Measurements from ENCODE around the gene SH3RF3. TPM values are rescaled to one million over a fixed set of nuclear protein-coding genes. Genes with fewer than 3 reads are reported as not detected.
"Not testable (repeated sequence)": the region's sequence is repeated elsewhere in the genome, so short reads cannot be mapped to it uniquely, and the experiment has no call there.

The SH3RF3 gene
- total RNA-seq, 2 donors from 2014 or later: 1.3 to 2.5 TPM

DNA sequence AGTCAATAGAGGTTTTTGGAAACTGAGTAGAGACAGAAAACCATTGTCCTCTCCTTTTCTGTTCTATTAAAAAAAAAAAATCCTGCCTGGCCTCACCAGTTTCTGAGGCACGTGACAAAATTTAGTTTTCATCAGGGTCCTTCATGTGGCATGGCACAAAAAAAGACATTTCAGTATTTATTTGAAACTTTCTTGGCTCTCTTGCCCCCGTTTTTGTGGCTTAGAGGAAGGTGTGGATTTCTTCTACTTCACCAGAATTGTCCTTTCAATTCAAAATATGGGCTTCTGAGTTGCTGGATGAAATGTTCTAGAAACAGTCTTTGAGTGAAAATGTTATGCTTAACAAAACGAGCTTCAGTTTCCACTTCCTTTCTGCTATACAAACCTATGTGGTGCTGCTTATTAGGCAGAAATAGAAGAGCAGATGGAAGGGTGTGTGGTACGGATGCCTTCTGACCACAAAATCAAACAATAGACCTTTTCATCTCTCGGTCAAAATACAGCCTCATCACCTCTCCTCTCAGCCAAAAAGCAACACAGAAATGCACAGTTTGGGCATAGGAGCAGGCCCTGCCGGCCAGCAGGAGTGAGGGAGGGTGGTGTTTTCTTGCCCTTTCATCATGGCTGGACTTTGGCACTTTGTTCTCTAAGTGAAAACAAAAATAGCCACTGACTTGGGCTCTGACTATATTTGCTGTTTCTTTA lies 89.2 kb downstream of the SH3RF3 start:
- TF ChIP-seq, protein P1, sequence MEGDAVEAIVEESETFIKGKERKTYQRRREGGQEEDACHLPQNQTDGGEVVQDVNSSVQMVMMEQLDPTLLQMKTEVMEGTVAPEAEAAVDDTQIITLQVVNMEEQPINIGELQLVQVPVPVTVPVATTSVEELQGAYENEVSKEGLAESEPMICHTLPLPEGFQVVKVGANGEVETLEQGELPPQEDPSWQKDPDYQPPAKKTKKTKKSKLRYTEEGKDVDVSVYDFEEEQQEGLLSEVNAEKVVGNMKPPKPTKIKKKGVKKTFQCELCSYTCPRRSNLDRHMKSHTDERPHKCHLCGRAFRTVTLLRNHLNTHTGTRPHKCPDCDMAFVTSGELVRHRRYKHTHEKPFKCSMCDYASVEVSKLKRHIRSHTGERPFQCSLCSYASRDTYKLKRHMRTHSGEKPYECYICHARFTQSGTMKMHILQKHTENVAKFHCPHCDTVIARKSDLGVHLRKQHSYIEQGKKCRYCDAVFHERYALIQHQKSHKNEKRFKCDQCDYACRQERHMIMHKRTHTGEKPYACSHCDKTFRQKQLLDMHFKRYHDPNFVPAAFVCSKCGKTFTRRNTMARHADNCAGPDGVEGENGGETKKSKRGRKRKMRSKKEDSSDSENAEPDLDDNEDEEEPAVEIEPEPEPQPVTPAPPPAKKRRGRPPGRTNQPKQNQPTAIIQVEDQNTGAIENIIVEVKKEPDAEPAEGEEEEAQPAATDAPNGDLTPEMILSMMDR (IDR thresholded peaks at IDR 0.05): no peak
- intact Hi-C loops (cut with DNase I): no loop called here
- DNase-seq: no peak
- Histone ChIP-seq H3K9ac (ENCODE audit: low read depth in 2 of 2, low read length in 2 of 2) (no peak overlapping the region), H3K27ac (peak overlapping the region; percentile 77), H3K27me3 (no peaks in the 10 kb centered on the region), H3K9me3 (no peaks in the 10 kb centered on the region), H3K36me3 (no peaks in the 10 kb centered on the region), H3K4me1 (peaks cover 6% of the 10 kb centered on the region), H3K4me3 (no peak overlapping the region)

DNA sequence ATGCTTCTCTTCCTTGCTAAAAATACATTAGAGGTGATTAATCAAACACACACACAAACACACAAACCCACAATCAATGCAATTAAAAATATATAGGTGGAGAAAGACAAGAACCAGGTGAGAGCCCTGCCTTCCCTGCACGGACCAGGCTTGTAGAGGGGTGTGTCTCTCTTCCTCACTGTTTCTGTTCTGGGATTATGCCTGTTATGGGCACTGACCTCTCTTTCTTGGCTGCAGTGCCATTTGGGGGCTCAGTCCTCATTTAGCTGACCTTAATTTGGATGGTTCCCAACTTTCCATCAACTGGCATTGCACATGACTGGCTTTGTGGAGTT lies 89.8 kb downstream of the SH3RF3 start:
- TF ChIP-seq, protein P1 (IDR thresholded peaks at IDR 0.05): no peak
- no peaks in the 10 kb centered on the region for H3K9me3 ChIP-seq
- H3K4me1 ChIP-seq: peaks cover 6% of the 10 kb centered on the region
- no peaks in the 10 kb centered on the region for H3K27me3 ChIP-seq
- H3K4me3 ChIP-seq: no peak overlapping the region
- intact Hi-C loops (cut with DNase I): no loop called here
- no peak for DNase-seq
- H3K27ac ChIP-seq: peak overlapping the region; percentile 77
- H3K36me3 ChIP-seq: no peaks in the 10 kb centered on the region
- H3K9ac ChIP-seq (ENCODE audit: low read depth in 2 of 2, low read length in 2 of 2): no peak overlapping the region

DNA sequence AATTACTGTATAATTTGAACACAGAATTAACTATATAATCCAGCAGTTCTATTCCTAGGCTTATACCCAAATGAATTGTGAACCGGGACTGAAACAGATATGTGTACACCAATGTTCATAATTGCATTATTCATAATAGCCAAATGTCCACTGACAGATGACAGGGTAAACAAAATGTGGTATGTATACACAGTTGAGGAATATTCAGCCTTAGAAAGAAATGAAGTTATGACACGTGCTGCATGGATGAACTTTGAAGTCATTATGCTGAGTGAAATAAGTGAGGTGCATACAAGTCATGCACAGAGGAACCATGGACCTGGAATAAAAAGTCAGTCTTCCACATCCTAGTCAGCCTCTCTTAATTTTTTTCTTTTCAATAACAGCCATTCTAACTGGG lies 91.9 kb downstream of the SH3RF3 start:
- no peaks in the 10 kb centered on the region for H3K9me3 ChIP-seq
- DNase-seq: no peak
- H3K36me3 ChIP-seq: no peaks in the 10 kb centered on the region
- H3K27me3 ChIP-seq: no peaks in the 10 kb centered on the region
- no peak overlapping the region for H3K9ac ChIP-seq (ENCODE audit: low read depth in 2 of 2, low read length in 2 of 2)
- no peak overlapping the region for H3K27ac ChIP-seq
- H3K4me1 ChIP-seq: peaks cover 6% of the 10 kb centered on the region
- TF ChIP-seq, protein P1 (IDR thresholded peaks at IDR 0.05): no peak
- intact Hi-C loops (cut with DNase I): no loop called here
- H3K4me3 ChIP-seq: no peak overlapping the region

DNA sequence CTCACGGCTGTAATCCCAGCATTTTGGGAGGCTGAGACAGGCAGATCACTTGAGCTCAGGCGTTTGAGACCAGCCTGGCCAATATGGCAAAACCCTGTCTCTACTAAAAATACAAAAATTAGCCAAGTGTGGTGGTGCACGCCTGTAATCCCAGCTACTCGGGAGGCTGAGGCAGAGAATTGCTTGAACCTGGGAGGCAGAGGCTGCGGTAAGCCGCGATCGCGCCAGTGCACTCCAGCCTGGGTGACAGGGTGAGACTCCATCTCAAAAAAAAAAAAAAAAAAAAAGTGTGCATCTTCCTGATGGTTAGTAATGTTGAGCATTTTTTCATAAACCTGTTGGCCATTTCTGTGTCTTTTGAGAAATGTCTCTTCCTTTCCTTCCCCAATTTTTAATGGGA lies 92.3 kb downstream of the SH3RF3 start:
- DNase-seq; H3K9ac ChIP-seq (ENCODE audit: low read depth in 2 of 2, low read length in 2 of 2); H3K9me3 ChIP-seq; intact Hi-C loops (cut with DNase I); H3K4me3 ChIP-seq; H3K27me3 ChIP-seq; H3K36me3 ChIP-seq; H3K27ac ChIP-seq; H3K4me1 ChIP-seq: not testable (repeated sequence)

DNA sequence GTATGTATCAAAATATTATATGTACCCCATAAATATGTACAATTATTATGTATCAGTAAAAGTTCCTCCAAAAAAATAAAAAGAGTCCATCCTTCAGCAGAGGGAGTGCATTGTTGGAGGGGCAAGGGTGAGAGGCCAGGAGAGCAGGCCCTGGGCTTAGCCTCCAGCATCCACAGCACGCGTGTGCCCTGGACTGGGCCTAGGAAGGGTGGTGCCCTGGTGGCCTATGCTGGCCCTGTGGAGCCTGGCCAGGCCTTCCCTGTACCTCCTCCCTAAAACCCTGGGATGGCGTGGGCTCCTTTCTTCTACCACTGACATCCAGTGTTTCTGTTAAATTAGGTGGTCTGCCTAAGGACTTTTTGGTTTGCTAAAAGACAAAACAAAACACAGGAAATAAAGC lies 93.4 kb downstream of the SH3RF3 start:
- no peaks in the 10 kb centered on the region for H3K9me3 ChIP-seq
- no peaks in the 10 kb centered on the region for H3K36me3 ChIP-seq
- no peaks in the 10 kb centered on the region for H3K27me3 ChIP-seq
- TF ChIP-seq, protein P1 (IDR thresholded peaks at IDR 0.05): no peak
- DNase-seq: no peak
- H3K9ac ChIP-seq (ENCODE audit: low read depth in 2 of 2, low read length in 2 of 2): no peak overlapping the region
- intact Hi-C loops (cut with DNase I): no loop called here
- no peak overlapping the region for H3K4me3 ChIP-seq
- H3K27ac ChIP-seq: no peak overlapping the region
- peaks cover 6% of the 10 kb centered on the region for H3K4me1 ChIP-seq

DNA sequence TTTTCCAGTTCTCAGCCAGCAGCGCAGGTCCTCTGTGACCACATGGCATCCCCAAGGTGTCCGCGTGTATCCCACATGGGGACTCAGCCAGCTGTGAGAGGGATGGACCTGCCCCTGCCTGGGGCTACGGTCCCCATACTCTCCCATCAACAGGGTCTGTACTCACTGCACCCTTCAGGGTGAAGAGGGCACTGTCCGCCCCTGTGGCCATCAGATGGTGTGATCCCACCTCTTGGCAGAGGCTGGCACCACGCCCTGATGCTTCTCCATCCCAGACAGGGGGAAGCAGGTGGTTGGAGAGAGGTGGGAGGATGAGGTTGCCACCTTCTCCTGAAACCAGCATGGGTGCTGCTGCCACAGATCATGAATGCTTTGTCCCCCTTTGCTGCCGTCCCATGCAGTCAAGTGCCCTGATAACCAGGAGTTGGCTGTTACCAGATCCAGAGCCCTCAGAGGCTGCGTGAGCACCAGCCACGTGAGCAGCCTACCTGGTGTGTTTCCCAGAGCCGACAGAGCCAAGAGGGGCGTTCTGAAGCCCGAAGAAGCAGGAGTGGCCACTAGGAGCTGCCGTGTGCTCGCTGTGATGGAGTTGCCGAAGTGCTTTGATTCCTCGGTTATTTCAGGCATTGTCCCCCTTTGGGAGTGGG lies 93.9 kb downstream of the SH3RF3 start:
- H3K9me3 ChIP-seq: no peaks in the 10 kb centered on the region
- no peak overlapping the region for H3K9ac ChIP-seq (ENCODE audit: low read depth in 2 of 2, low read length in 2 of 2)
- TF ChIP-seq, protein P1 (IDR thresholded peaks at IDR 0.05): no peak
- no peaks in the 10 kb centered on the region for H3K36me3 ChIP-seq
- H3K27ac ChIP-seq: no peak overlapping the region
- intact Hi-C loops (cut with DNase I): no loop called here
- H3K27me3 ChIP-seq: no peaks in the 10 kb centered on the region
- H3K4me3 ChIP-seq: no peak overlapping the region
- DNase-seq: no peak
- peaks cover 2% of the 10 kb centered on the region for H3K4me1 ChIP-seq
